DOHH2 (cell line): ENCODE data around the gene MAPK4.

ENCODE experiments used
- H3F3A ChIP-seq: fragments of 200-600 bp; sonication (generic), shearing (Covaris generic); 2 replicates; pipeline ENCODE4 v1.6.0; 2016; ENCODE audit warnings: antibody characterized with exemption, mild to moderate bottlenecking; ENCODE audit not compliant: control insufficient read depth, insufficient read depth
- H3K27ac ChIP-seq: fragments of 200-600 bp; sonication (generic); 2 replicates; pipeline ENCODE4 v1.5.1; 2014; ENCODE audit warnings: low read depth, mild to moderate bottlenecking, low read length, moderate library complexity
- H3K27me3 ChIP-seq: fragments of 200-600 bp; sonication (generic); 2 replicates; pipeline ENCODE4 v1.6.1; 2014; ENCODE audit warnings: mild to moderate bottlenecking, low read length, mixed read lengths; ENCODE audit not compliant: control insufficient read depth
- H3K36me3 ChIP-seq: fragments of 200-600 bp; sonication (generic); 2 replicates; pipeline ENCODE4 v1.6.1; 2014; ENCODE audit warnings: mild to moderate bottlenecking, low read length, moderate library complexity, mixed read lengths; ENCODE audit not compliant: control insufficient read depth
- H3K4me1 ChIP-seq: fragments of 200-600 bp; sonication (generic); 2 replicates; pipeline ENCODE4 v1.6.1; 2014; ENCODE audit warnings: mild to moderate bottlenecking, low read length, mixed read lengths; ENCODE audit not compliant: control insufficient read depth
- H3K4me2 ChIP-seq: fragments of 200-600 bp; sonication (generic); 2 replicates; pipeline ENCODE4 v1.6.0; 2014; ENCODE audit warnings: mild to moderate bottlenecking, low read length, moderate library complexity
- H3K4me3 ChIP-seq: fragments of 200-600 bp; sonication (generic); 2 replicates; pipeline ENCODE4 v1.5.1; 2014; ENCODE audit warnings: mild to moderate bottlenecking, low read length, mixed read lengths
- H3K79me2 ChIP-seq: fragments of 200-600 bp; sonication (generic); 2 replicates; pipeline ENCODE4 v1.6.1; 2014; ENCODE audit warnings: mild to moderate bottlenecking, low read length, mixed read lengths; ENCODE audit not compliant: control insufficient read depth
- H3K9me2 ChIP-seq: fragments of 200-600 bp; sonication (generic); replicated peaks from 2 replicates; pipeline ENCODE4 v1.6.1; 2014; ENCODE audit warnings: mild to moderate bottlenecking, low read length, mixed read lengths; ENCODE audit not compliant: control insufficient read depth
- H3K9me3 ChIP-seq: fragments of 200-600 bp; sonication (generic); 2 replicates; pipeline ENCODE4 v1.6.1; 2014; ENCODE audit warnings: antibody characterized with exemption, low read length, mixed read lengths; ENCODE audit not compliant: control insufficient read depth, insufficient read depth
- H4K20me1 ChIP-seq: fragments of 200-600 bp; sonication (generic); 2 replicates; pipeline ENCODE4 v1.6.0; 2014; ENCODE audit warnings: low read depth, mild to moderate bottlenecking, antibody characterized with exemption, low read length, moderate library complexity; ENCODE audit not compliant: control insufficient read depth, insufficient read depth
- CTCF ChIP-seq: fragments of 200-600 bp; sonication (generic); IDR thresholded peaks from one replicate; pipeline ENCODE4 v1.5.1; 2014; ENCODE audit warnings: antibody characterized with exemption, mild to moderate bottlenecking, low read depth, low read length; ENCODE audit not compliant: poor library complexity, severe bottlenecking
- EZH2phosphoT487 ChIP-seq: fragments of 200-600 bp; sonication (generic); IDR thresholded peaks from 2 replicates; pipeline ENCODE4 v1.6.1; 2017; ENCODE audit warnings: borderline replicate concordance, mild to moderate bottlenecking, antibody characterized with exemption, low read length, moderate library complexity, mixed read lengths

The MAPK4 gene

GRCh38 chr18:50749421-50749820 is 189.5 kb downstream of the MAPK4 start:
- Histone ChIP-seq H4K20me1 (no peaks in the 10 kb centered on the region), H3K4me2 (no peak overlapping the region), H3F3A (no peaks in the 10 kb centered on the region), H3K36me3 (no peaks in the 10 kb centered on the region), H3K79me2 (no peaks in the 10 kb centered on the region), H3K27me3 (peaks cover 33% of the 10 kb centered on the region), H3K4me1 (no peaks in the 10 kb centered on the region), H3K9me2 (no peaks in the 10 kb centered on the region), H3K9me3 (no peaks in the 10 kb centered on the region), H3K4me3 (no peak overlapping the region), H3K27ac (no peak overlapping the region)
- no peak for TF ChIP-seq CTCF
- TF ChIP-seq EZH2phosphoT487 = no peak

DNA sequence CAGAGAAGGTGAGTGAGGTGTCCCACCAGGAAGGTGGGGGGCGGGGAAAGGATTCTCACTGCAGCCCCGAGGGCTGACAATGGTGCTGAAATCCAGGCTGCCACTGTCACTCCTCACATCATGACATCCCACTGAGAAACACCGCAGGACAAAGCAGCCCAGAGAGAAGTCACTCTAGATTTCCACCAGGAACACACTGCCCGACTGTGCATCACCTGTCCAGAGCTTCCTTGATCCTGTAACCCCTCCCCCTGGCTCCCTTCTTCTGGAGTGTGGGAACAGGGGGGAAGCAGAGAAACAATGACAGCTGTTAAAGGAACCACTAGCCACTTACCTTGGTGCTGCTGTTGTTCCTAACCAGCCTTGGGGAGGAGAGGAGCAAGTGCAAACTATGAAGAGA is 190.1 kb downstream of the MAPK4 start:
- no peaks in the 10 kb centered on the region for H3F3A ChIP-seq
- H3K9me2 ChIP-seq = no peaks in the 10 kb centered on the region
- H3K4me1 ChIP-seq = no peaks in the 10 kb centered on the region
- H3K9me3 ChIP-seq = no peaks in the 10 kb centered on the region
- no peak overlapping the region for H3K27ac ChIP-seq
- H3K4me3 ChIP-seq = no peak overlapping the region
- H3K79me2 ChIP-seq = no peaks in the 10 kb centered on the region
- no peak overlapping the region for H3K4me2 ChIP-seq
- H3K36me3 ChIP-seq = no peaks in the 10 kb centered on the region
- TF ChIP-seq EZH2phosphoT487 (no peak), CTCF (no peak)
- H4K20me1 ChIP-seq = no peaks in the 10 kb centered on the region
- peaks cover 33% of the 10 kb centered on the region for H3K27me3 ChIP-seq

DNA sequence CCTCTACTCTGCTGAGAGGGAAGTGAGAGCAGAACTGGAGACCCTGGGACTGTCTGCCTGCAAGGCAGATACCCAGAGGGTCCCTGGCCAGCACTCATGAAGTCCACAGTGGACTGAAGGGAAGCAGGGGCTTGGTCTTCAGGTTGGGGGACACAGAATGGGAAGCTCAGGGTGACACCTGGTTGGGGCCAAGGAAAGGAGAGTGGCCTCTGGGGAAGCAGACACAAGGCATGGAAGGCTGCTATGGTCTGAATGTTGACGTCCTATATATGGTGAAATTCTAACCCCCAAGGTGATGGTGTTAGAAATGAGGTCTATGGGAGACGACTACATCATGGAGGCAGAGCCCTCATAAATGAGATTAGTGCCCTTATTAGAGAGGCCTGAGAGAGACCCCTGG is 190.7 kb downstream of the MAPK4 start:
- Histone ChIP-seq H3K9me2 (no peaks in the 10 kb centered on the region), H3K27me3 (peaks cover 33% of the 10 kb centered on the region), H4K20me1 (no peaks in the 10 kb centered on the region), H3K9me3 (no peaks in the 10 kb centered on the region), H3K4me2 (no peak overlapping the region), H3F3A (no peaks in the 10 kb centered on the region), H3K27ac (no peak overlapping the region), H3K79me2 (no peaks in the 10 kb centered on the region), H3K4me1 (no peaks in the 10 kb centered on the region), H3K4me3 (no peak overlapping the region), H3K36me3 (no peaks in the 10 kb centered on the region)
- TF ChIP-seq CTCF = no peak
- TF ChIP-seq EZH2phosphoT487 = no peak

GRCh38 chr18:50751490-50751889 is 191.6 kb downstream of the MAPK4 start:
- no peaks in the 10 kb centered on the region for H3F3A ChIP-seq
- H3K27ac ChIP-seq = no peak overlapping the region
- H3K4me3 ChIP-seq = no peak overlapping the region
- H3K9me2 ChIP-seq = no peaks in the 10 kb centered on the region
- TF ChIP-seq EZH2phosphoT487 (no peak), CTCF (no peak)
- H3K4me2 ChIP-seq = no peak overlapping the region
- no peaks in the 10 kb centered on the region for H3K4me1 ChIP-seq
- no peaks in the 10 kb centered on the region for H3K79me2 ChIP-seq
- no peaks in the 10 kb centered on the region for H4K20me1 ChIP-seq
- no peaks in the 10 kb centered on the region for H3K9me3 ChIP-seq
- H3K36me3 ChIP-seq = no peaks in the 10 kb centered on the region
- peaks cover 33% of the 10 kb centered on the region for H3K27me3 ChIP-seq
